OCI-LY3 (cell line): Measurements from ENCODE around the gene PTPRN2.
"Not testable (repeated sequence)": the region's sequence is repeated elsewhere in the genome, so short reads cannot be mapped to it uniquely, and the experiment has no call there.

Experiments used
- EZH2phosphoT487 ChIP-seq: fragments of 200-600 bp; shearing (Covaris generic); IDR thresholded peaks from 2 replicates; pipeline ENCODE4 v1.6.1; 2018; ENCODE audit warnings: antibody characterized with exemption, mixed run types, low read depth
- TF ChIP-seq, protein P1 (sequence below): fragments of 200-600, 300-600 bp; sonication (generic); IDR thresholded peaks from 2 replicates; pipeline ENCODE4 v1.5.1; 2014; ENCODE audit warnings: antibody characterized with exemption, low read length, low read depth

- TF ChIP-seq, protein P1, sequence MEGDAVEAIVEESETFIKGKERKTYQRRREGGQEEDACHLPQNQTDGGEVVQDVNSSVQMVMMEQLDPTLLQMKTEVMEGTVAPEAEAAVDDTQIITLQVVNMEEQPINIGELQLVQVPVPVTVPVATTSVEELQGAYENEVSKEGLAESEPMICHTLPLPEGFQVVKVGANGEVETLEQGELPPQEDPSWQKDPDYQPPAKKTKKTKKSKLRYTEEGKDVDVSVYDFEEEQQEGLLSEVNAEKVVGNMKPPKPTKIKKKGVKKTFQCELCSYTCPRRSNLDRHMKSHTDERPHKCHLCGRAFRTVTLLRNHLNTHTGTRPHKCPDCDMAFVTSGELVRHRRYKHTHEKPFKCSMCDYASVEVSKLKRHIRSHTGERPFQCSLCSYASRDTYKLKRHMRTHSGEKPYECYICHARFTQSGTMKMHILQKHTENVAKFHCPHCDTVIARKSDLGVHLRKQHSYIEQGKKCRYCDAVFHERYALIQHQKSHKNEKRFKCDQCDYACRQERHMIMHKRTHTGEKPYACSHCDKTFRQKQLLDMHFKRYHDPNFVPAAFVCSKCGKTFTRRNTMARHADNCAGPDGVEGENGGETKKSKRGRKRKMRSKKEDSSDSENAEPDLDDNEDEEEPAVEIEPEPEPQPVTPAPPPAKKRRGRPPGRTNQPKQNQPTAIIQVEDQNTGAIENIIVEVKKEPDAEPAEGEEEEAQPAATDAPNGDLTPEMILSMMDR = not testable (repeated sequence)
- not testable (repeated sequence) for TF ChIP-seq EZH2phosphoT487
Measured at GRCh38 chr7:158033925-158034324, 553.7 kb downstream of the PTPRN2 start.
